Kidney epithelial cell (primary cell): ENCODE measurements around the gene AGT. TPM values are rescaled to one million over a fixed set of nuclear protein-coding genes. Genes with fewer than 3 reads are reported as not detected.

Experiments used
- DNase-seq: peaks from one replicate; pipeline ENCODE4 v3.0.0-alpha.2; 2010; ENCODE audit warnings: low read depth
- H3K27me3 ChIP-seq: 2 replicates; pipeline ENCODE4 v1.6.0; 2011; ENCODE audit warnings: low read length; ENCODE audit not compliant: control insufficient read depth, insufficient read depth
- H3K36me3 ChIP-seq: 2 replicates; pipeline ENCODE4 v1.5.1; 2011; ENCODE audit warnings: low read length; ENCODE audit not compliant: control insufficient read depth, insufficient read depth
- H3K4me3 ChIP-seq: 2 replicates; pipeline ENCODE4 v1.5.1; 2011; ENCODE audit warnings: low read depth, mild to moderate bottlenecking, control low read depth, low read length
- CTCF ChIP-seq: IDR thresholded peaks from 2 replicates; pipeline ENCODE4 v1.5.1; 2011; ENCODE audit warnings: mild to moderate bottlenecking, moderate library complexity, low read length, control low read depth, inconsistent platforms; ENCODE audit not compliant: insufficient read depth, poor library complexity, severe bottlenecking
- total RNA-seq: library from RNA; depleted of rRNA; stranded (reverse); fragments of >200 nt; gene quantifications from 2 replicates; pipeline ENCODE4 v1.2.3, GENCODE V29; 2015

Gene AGT
- total RNA-seq, 1 donor from 2014 or later: 3.9 TPM

GRCh38 chr1:230747127-230747730, 33.3 kb upstream of the AGT start, which contains the start of gene CAPN9:
Gene CAPN9, plus strand, starts transcription at chr1:230747388. Its CDS starts 109 bp downstream, at chr1:230747497.
- Histone ChIP-seq H3K36me3 (no peaks in the 10 kb centered on the region), H3K4me3 (no peak within 1 kb of the TSS), H3K27me3 (peaks cover 3% of the 10 kb centered on the region)
- no peak for TF ChIP-seq CTCF
- DNase-seq: no peak

- DNase-seq: no peak
- no peak for TF ChIP-seq CTCF
- no peak overlapping the region for H3K4me3 ChIP-seq
Observed at GRCh38 chr1:230746617-230747016, 32.7 kb upstream of the AGT start.

GRCh38 chr1:230745071-230745470, 31.1 kb upstream of the AGT start:
- no peaks in the 10 kb centered on the region for H3K36me3 ChIP-seq
- DNase-seq: no peak
- peaks cover 3% of the 10 kb centered on the region for H3K27me3 ChIP-seq
- no peak overlapping the region for H3K4me3 ChIP-seq
- TF ChIP-seq CTCF: no peak

More at GRCh38 chr1:230746617-230747016, 32.7 kb upstream of the AGT start:
- Histone ChIP-seq H3K36me3 (no peaks in the 10 kb centered on the region), H3K27me3 (peaks cover 3% of the 10 kb centered on the region)

GRCh38 chr1:230744382-230744781, 30.5 kb upstream of the AGT start:
- peak; percentile 57 for DNase-seq
- peaks cover 3% of the 10 kb centered on the region for H3K27me3 ChIP-seq
- no peak for TF ChIP-seq CTCF
- no peak overlapping the region for H3K4me3 ChIP-seq
- H3K36me3 ChIP-seq: no peaks in the 10 kb centered on the region

- no peak for TF ChIP-seq CTCF
- no peaks in the 10 kb centered on the region for H3K36me3 ChIP-seq
- H3K27me3 ChIP-seq: peaks cover 3% of the 10 kb centered on the region
- no peak for DNase-seq
- no peak overlapping the region for H3K4me3 ChIP-seq
Observed at GRCh38 chr1:230743899-230744298, 30.0 kb upstream of the AGT start.
